T1000 (cell line): ENCODE results near the gene SPOCD1.
A peak's percentile ranks its signal among the peaks of the same experiment; 100 is the strongest.

Source experiments
- DNase-seq: peaks from one replicate; lab custom pipeline; 2025; ENCODE audit warnings: mixed read lengths; lab: John Stamatoyannopoulos, UW

Gene SPOCD1

GRCh38 chr1:31799895-31800673 is 15.7 kb downstream of the SPOCD1 start:
- no peak for DNase-seq

- DNase-seq: no peak
These were observed 16.5 kb downstream of the SPOCD1 start for GRCh38 chr1:31799196-31799894.

GRCh38 chr1:31798433-31799195 is 17.2 kb downstream of the SPOCD1 start:
- DNase-seq: peak; percentile 56

- DNase-seq: no peak
These were observed 17.8 kb downstream of the SPOCD1 start for GRCh38 chr1:31798086-31798432.

DNA sequence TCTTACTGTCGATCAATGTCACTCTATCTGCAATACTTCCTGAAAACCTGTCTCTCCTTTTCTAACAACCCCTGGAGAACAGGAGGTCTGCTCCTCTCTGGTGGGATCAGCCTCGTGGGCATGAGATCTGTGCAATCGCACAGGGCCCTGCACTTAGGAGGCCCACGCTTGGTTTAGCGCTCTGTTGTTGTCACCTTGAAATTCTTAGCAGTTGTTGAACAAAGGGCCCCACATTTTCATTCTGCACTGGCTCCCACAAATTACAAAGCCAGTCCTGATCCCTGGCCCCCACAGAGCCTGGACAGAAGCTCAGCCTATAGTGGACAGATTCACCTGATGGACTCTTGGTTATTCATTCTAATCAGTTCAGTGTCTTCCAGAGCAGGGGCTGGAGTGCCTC is 18.6 kb downstream of the SPOCD1 start:
- DNase-seq: no peak

GRCh38 chr1:31796707-31797106 is 19.1 kb downstream of the SPOCD1 start:
- no peak for DNase-seq

- peak; percentile 74 for DNase-seq
These were observed 19.8 kb downstream of the SPOCD1 start for GRCh38 chr1:31795801-31796621.

- no peak for DNase-seq
These were observed 20.6 kb downstream of the SPOCD1 start for GRCh38 chr1:31795096-31795675.

DNA sequence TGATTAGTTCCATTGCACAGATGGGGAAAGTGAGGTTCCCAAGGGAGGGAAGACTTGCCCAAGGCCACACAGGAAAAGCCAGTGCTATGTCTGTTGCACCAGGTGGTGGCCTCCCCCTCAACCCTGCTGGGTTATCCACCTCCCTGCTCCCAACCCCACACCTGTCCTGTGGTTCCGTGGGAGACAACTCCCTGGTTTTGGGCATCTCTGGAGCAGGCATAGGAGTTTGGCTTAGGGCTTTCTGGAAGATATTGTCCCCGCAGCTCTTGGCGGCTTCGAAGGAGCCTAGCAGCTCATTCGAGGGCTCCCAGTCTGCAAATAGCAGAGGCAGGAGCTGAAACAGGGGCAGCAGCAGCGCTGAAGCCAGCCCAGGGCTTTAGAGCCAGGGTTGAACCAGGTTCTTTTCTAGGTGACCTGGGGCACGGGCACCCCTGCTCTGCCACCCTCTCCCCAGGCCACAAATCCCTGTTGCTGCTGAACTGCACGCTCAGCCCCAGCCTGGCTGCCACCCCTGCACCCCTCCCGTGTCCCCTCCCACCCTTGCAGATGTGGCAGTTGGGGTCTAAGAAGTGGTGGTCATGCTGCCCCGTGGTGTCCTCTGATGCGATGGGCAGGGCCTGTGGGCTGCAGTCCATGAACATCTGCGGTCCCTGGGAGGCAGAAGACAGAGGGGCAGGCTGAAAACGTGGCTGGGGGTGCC is 22.1 kb downstream of the SPOCD1 start:
- no peak for DNase-seq

GRCh38 chr1:31793086-31793485 is 22.7 kb downstream of the SPOCD1 start:
- DNase-seq: no peak

DNA sequence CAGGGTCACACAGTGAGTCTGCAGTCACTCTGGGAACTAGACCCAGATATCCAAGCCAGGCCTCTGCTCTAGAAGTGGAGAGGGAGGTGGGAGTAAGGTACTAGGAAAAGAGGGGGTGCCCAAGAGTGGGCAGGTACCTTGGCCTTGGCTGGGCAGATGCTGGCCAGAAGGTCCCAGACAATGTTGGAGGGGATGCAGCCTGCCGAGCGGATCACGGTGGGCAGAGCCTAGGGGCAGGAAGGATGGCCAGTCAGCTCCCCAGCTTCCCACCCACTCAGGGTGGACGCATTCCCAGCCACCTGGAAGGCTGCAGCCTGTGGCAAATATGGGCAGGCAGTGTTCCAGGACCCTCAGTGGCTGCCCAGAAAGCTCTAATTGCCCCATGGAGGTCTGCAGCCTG is 23.3 kb downstream of the SPOCD1 start:
- DNase-seq: no peak

- no peak for DNase-seq
These were observed 23.7 kb downstream of the SPOCD1 start for GRCh38 chr1:31792116-31792515.

DNA sequence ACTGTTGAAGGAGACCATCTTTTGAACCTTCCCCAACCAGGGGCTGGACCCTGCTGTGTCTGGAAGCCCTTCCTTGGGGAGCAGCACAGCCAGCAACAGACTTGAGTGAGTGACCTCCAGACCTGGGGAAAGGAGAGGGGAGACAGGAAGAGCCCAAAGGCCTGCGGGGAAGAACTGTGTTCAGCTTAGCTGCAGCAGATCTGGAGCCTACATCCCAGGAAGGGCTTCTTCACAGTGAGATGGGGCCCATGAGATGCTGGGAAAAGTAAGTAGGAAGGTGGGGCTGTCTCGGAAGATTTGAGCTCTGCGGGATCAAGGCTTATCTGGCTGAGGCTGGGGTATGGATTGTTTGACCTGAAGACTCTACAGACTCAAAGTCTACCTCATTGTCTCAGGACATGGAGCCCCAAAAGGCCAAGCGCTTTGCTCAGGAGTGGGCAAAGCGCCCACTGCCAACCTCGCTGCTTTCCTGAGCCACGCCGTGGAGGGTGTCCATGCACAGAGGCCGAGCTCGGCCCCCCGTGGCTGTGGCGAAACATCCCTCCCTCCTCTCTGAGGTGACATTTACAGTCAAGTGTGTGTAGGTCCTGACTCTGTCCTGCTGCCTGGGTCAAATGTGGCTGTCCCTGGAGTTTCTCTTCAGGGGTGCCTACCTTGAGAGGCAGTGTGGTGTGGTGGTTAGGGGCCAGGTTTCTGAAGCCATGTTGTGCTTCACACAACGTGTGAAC is 24.5 kb downstream of the SPOCD1 start:
- no peak for DNase-seq

DNA sequence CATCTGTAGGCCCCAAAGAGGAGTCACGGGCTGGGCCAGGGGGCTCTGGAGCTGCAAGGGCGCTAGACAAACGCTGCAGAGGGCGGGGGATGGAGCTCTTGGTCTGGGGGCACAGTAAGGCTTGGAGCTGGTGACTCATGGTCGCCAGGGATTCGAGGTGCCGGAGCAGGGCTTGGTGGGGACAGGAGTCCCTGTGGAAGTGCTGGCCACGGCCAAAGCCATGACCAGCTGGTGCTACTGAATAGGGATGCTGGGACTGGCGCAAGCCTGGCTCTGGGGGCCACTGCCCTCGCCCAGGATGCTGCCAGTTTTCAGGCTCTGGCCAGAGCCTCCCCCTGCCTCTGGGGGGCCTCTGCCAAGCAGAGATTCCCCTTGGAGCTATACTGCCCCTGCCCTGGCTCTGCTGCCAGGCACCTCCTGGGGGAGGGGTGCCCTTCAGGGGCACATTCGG is 25.2 kb downstream of the SPOCD1 start:
- DNase-seq: no peak

DNA sequence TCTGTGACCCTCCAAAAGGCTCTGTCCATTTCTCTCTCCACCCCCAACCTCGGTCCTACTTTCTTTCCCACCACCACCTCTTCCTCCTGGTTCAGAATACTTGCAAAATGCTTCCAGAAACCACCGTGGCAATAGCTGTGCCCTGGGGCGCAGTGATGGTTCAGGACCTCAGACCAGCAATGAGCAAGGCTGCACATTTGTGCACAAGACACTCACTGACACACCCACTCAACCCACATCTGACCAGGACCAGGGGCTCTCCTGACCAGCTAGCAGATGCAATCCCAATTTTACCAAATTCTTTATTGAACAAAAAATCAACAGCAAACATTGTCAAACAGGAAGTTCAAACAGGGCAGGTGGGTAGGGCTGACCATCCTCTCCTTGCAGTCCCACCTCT is 25.7 kb downstream of the SPOCD1 start:
- no peak for DNase-seq

GRCh38 chr1:31789259-31790065 is 26.4 kb downstream of the SPOCD1 start:
- peak; percentile 91 for DNase-seq

DNA sequence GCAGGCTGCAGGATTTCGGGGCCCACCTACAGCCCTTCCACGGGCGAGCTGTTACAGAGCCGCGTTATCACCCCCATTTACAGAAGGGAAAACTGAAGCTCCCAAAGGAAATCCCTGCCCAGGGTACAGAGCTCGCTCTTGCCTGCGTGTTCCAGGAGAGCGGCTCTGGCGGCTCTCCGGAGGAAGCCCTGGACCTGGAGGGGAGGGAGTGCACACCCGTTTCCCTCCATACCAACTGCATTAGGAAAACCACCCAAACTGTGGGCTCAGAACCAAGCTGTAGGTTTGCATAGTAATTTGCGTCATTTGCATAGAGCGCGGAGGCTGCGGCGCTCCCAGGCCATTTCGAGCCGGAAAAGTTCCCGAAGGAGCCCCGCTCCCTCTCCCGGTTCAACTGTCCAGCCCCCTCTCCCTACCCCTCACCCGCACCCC is 27.0 kb downstream of the SPOCD1 start:
- peak; percentile 75 for DNase-seq

DNA sequence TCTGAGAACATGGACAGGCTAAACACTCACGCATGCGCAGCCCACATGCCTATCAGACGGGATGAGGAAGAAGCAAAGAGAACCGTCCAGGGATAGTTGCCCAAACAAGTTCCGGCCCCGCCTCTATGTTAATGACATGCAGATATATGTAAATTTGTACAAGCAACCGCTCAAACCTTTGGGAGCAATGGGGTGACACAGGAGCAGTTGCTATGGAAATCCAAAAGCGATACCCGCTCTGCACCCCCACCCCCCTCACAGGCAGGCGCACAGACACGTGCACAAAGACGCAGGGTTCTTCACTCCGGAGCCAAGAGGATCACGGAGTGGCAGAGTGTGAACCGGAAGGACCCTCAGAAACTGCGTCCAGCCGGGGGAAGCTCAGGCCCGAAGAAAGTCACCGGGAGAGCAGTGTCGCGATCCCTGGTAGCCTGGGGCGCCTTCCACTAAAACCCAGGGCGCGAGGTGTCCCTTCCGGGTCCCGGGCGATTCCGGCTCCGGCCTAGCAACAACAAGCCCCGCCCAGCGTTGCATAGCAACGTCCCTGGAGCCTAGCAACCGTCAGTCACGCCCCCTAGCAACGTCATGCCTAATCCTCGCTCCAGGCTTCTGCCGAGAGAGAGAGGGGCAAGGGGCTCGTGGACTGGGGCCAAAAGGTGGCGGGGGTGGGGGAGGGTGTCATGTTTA is 27.5 kb downstream of the SPOCD1 start:
- DNase-seq: peak; percentile 90

DNA sequence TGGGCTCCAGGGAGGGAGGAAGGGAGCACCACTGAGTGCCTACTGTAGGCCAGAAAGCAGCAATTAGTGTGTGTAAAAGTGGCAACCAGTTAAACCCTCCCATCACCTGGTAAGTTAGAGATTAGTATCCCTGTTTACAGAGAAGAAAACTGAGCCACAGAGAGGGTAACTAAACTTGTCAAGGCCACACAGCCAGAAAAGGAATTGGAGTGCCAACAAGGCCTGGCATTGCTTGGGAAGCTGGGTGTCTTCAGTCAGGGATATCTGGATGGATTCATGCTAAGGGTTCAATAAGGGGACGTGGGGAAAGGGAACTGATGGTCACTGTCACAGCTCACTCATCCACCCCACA is 28.1 kb downstream of the SPOCD1 start:
- no peak for DNase-seq
